Measurements from ENCODE around the gene HMX3. TPM values are rescaled to one million over a fixed set of nuclear protein-coding genes. Genes with fewer than 3 reads are reported as not detected.
A peak's percentile ranks its signal among the peaks of the same experiment; 100 is the strongest.

The HMX3 gene
- total and polyA plus RNA-seq, 2 experiments from 2014 or later: 0.35 TPM; not detected in 1

DNA sequence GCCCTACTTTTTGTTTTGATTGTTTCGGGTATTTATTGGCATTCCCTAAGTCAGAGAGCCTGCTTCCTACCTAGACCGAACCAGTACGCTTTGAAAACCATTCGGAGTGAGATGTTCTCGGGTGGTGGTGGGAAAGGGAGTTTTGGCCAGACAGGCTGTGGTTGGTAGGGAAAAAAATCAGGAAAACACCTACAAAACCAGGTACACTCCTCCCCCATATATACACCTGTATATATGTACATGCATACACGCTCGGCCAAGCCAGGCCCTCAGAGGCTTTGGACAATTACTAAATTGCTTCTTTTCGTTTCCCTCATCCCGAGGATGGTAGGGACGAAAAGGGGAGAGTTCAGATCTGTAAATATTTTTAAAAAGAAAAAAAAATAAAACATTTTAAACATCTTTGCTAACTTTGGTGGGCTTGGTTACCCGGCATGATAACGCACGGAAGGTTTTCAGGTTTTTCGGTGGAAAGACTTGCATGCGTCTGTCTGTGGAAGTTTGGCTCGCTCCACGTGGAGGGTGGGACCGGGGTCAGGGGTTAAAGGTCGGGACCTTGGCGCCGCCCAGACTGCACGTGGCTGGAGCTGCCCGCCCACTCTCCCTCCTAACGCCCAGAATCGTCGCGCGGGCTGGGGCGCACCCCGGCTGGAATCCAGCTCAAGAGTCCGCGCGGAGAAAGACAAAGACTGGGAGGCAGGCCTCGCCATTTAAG lies 14.7 kb downstream of the HMX3 start:
- Mint-ChIP-seq H3K4me1 (peaks cover 52% of the 10 kb centered on the region), H3K36me3 (ENCODE audit: low read depth) (peaks cover 24% of the 10 kb centered on the region), H3K27ac (no peak overlapping the region), H3K9me3 (peaks cover 5% of the 10 kb centered on the region; the same call in 2 of the 3 replicates), H3K4me3 (peak overlapping the region; percentile 70), H3K27me3 (ENCODE audit: insufficient read depth, low read depth, poor library complexity) (peaks cover 70% of the 10 kb centered on the region)
- Histone ChIP-seq H3K79me2 (replicated peaks; ENCODE audit: insufficient read depth) (peaks cover 11% of the 10 kb centered on the region), H3K4me1 (ENCODE audit: insufficient read depth) (peaks cover 60% of the 10 kb centered on the region), H3K36me3 (ENCODE audit: insufficient read depth) (peaks cover 3% of the 10 kb centered on the region; the same call in 1 of the 2 replicates), H3K4me2 (peak overlapping the region; percentile 83), H3K27ac (ENCODE audit: low read depth) (no peak overlapping the region), H3K9me2 (ENCODE audit: insufficient read depth) (no peaks in the 10 kb centered on the region), H2AFZ (peak overlapping the region; percentile 90; the same call in 1 of the 2 replicates), H4K20me1 (replicated peaks; ENCODE audit: insufficient read depth) (peaks cover 8% of the 10 kb centered on the region; the same call in 1 of the 2 replicates), H3K27me3 (ENCODE audit: insufficient read depth) (peaks cover 76% of the 10 kb centered on the region), H3K4me3 (peak overlapping the region; percentile 60), H3F3A (replicated peaks; ENCODE audit: low read depth) (peaks cover 39% of the 10 kb centered on the region)
- TF ChIP-seq EZH2phosphoT487 (IDR thresholded peaks at IDR 0.05; ENCODE audit: unreplicated experiment) (peak; percentile 2), EZH2 (IDR thresholded peaks at IDR 0.05; ENCODE audit: low read depth, unreplicated experiment) (peak; percentile 88)
- TF ChIP-seq, protein P1, sequence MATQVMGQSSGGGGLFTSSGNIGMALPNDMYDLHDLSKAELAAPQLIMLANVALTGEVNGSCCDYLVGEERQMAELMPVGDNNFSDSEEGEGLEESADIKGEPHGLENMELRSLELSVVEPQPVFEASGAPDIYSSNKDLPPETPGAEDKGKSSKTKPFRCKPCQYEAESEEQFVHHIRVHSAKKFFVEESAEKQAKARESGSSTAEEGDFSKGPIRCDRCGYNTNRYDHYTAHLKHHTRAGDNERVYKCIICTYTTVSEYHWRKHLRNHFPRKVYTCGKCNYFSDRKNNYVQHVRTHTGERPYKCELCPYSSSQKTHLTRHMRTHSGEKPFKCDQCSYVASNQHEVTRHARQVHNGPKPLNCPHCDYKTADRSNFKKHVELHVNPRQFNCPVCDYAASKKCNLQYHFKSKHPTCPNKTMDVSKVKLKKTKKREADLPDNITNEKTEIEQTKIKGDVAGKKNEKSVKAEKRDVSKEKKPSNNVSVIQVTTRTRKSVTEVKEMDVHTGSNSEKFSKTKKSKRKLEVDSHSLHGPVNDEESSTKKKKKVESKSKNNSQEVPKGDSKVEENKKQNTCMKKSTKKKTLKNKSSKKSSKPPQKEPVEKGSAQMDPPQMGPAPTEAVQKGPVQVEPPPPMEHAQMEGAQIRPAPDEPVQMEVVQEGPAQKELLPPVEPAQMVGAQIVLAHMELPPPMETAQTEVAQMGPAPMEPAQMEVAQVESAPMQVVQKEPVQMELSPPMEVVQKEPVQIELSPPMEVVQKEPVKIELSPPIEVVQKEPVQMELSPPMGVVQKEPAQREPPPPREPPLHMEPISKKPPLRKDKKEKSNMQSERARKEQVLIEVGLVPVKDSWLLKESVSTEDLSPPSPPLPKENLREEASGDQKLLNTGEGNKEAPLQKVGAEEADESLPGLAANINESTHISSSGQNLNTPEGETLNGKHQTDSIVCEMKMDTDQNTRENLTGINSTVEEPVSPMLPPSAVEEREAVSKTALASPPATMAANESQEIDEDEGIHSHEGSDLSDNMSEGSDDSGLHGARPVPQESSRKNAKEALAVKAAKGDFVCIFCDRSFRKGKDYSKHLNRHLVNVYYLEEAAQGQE (IDR thresholded peaks at IDR 0.05; ENCODE audit: unreplicated experiment): no peak
- no peak for DNase-seq (ENCODE audit: low spot score)
- ATAC-seq: no peak; the same call in 1 of the 3 replicates

DNA sequence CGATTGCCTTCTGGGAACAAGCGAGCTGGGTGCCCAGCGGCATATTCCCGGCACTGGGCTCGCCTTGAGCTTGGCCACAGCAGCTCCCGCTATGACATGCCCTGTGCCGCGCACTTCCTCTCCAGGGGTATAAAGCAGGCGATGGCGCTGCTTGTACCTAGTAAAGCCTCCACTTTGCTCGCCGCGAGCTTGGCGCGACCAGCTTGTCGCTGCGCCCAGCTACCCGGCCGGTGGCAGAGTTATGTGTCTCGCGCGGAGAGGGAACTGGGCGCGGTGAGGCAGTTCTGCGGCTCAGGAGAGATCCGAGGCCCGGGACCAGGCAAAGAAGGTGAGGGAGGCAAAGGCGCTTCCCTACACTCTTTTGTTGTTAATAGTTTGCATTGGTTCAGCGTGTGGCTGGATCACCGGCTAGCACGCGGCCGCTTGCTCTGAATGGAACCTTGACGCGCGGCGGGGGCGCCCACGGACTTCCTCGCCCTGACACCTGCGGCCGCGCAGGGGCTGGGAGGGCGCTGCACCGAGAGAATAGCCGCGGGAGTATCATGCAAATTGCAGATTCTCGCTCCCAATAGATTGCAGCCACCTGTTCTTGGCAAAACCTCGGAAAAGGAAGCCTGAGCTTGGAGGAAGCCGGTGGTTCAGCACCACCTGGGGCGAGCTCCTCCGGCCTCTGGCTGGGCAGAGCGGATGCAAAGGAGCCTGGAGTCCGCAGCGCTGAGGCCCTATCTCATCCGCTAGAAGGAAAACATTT lies 15.4 kb downstream of the HMX3 start:
- ATAC-seq (peak; percentile 6), DNase-seq (ENCODE audit: low spot score) (peak; percentile 89)
- H3K27ac Mint-ChIP-seq: peak overlapping the region; percentile 82
- H3K36me3 ChIP-seq (ENCODE audit: insufficient read depth): peaks cover 10% of the 10 kb centered on the region
- H3K36me3 Mint-ChIP-seq (ENCODE audit: low read depth): peaks cover 31% of the 10 kb centered on the region
- peaks cover 63% of the 10 kb centered on the region for H3K27me3 Mint-ChIP-seq (ENCODE audit: insufficient read depth, low read depth, poor library complexity)
- peaks cover 15% of the 10 kb centered on the region for H4K20me1 ChIP-seq (replicated peaks; ENCODE audit: insufficient read depth)
- 0 out of 2 replicates have a peak overlapping the region, but pooled peaks have one; percentile 29 for H3K27ac ChIP-seq (ENCODE audit: low read depth)
- H3K9me3 Mint-ChIP-seq: peaks cover 5% of the 10 kb centered on the region; the same call in 2 of the 3 replicates
- peaks cover 18% of the 10 kb centered on the region for H3K79me2 ChIP-seq (replicated peaks; ENCODE audit: insufficient read depth)
- no peaks in the 10 kb centered on the region for H3K9me2 ChIP-seq (ENCODE audit: insufficient read depth)
- H3K27me3 ChIP-seq (ENCODE audit: insufficient read depth): peaks cover 69% of the 10 kb centered on the region
- peak overlapping the region; percentile 60 for H3K4me3 ChIP-seq
- peak overlapping the region; percentile 78; the same call in 1 of the 2 replicates for H2AFZ ChIP-seq
- H3K4me1 Mint-ChIP-seq: peaks cover 51% of the 10 kb centered on the region
- H3K4me3 Mint-ChIP-seq: peak overlapping the region; percentile 70
- H3K4me2 ChIP-seq: peak overlapping the region; percentile 83
- peaks cover 33% of the 10 kb centered on the region for H3F3A ChIP-seq (replicated peaks; ENCODE audit: low read depth)
- H3K4me1 ChIP-seq (ENCODE audit: insufficient read depth): peaks cover 59% of the 10 kb centered on the region
- TF ChIP-seq, protein P2, sequence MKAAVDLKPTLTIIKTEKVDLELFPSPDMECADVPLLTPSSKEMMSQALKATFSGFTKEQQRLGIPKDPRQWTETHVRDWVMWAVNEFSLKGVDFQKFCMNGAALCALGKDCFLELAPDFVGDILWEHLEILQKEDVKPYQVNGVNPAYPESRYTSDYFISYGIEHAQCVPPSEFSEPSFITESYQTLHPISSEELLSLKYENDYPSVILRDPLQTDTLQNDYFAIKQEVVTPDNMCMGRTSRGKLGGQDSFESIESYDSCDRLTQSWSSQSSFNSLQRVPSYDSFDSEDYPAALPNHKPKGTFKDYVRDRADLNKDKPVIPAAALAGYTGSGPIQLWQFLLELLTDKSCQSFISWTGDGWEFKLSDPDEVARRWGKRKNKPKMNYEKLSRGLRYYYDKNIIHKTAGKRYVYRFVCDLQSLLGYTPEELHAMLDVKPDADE (IDR thresholded peaks at IDR 0.05): peak; percentile 39
- TF ChIP-seq, protein P3, sequence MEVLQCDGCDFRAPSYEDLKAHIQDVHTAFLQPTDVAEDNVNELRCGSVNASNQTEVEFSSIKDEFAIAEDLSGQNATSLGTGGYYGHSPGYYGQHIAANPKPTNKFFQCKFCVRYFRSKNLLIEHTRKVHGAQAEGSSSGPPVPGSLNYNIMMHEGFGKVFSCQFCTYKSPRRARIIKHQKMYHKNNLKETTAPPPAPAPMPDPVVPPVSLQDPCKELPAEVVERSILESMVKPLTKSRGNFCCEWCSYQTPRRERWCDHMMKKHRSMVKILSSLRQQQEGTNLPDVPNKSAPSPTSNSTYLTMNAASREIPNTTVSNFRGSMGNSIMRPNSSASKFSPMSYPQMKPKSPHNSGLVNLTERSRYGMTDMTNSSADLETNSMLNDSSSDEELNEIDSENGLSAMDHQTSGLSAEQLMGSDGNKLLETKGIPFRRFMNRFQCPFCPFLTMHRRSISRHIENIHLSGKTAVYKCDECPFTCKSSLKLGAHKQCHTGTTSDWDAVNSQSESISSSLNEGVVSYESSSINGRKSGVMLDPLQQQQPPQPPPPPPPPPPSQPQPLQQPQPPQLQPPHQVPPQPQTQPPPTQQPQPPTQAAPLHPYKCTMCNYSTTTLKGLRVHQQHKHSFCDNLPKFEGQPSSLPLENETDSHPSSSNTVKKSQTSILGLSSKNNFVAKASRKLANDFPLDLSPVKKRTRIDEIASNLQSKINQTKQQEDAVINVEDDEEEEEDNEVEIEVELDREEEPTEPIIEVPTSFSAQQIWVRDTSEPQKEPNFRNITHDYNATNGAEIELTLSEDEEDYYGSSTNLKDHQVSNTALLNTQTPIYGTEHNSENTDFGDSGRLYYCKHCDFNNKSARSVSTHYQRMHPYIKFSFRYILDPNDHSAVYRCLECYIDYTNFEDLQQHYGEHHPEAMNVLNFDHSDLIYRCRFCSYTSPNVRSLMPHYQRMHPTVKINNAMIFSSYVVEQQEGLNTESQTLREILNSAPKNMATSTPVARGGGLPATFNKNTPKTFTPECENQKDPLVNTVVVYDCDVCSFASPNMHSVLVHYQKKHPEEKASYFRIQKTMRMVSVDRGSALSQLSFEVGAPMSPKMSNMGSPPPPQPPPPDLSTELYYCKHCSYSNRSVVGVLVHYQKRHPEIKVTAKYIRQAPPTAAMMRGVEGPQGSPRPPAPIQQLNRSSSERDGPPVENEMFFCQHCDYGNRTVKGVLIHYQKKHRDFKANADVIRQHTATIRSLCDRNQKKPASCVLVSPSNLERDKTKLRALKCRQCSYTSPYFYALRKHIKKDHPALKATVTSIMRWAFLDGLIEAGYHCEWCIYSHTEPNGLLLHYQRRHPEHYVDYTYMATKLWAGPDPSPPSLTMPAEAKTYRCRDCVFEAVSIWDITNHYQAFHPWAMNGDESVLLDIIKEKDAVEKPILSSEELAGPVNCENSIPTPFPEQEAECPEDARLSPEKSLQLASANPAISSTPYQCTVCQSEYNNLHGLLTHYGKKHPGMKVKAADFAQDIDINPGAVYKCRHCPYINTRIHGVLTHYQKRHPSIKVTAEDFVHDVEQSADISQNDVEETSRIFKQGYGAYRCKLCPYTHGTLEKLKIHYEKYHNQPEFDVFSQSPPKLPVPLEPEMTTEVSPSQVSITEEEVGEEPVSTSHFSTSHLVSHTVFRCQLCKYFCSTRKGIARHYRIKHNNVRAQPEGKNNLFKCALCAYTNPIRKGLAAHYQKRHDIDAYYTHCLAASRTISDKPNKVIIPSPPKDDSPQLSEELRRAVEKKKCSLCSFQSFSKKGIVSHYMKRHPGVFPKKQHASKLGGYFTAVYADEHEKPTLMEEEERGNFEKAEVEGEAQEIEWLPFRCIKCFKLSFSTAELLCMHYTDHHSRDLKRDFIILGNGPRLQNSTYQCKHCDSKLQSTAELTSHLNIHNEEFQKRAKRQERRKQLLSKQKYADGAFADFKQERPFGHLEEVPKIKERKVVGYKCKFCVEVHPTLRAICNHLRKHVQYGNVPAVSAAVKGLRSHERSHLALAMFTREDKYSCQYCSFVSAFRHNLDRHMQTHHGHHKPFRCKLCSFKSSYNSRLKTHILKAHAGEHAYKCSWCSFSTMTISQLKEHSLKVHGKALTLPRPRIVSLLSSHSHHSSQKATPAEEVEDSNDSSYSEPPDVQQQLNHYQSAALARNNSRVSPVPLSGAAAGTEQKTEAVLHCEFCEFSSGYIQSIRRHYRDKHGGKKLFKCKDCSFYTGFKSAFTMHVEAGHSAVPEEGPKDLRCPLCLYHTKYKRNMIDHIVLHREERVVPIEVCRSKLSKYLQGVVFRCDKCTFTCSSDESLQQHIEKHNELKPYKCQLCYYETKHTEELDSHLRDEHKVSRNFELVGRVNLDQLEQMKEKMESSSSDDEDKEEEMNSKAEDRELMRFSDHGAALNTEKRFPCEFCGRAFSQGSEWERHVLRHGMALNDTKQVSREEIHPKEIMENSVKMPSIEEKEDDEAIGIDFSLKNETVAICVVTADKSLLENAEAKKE (CRISPR knock-in tag; IDR thresholded peaks at IDR 0.05): no peak
- TF ChIP-seq EZH2 (IDR thresholded peaks at IDR 0.05; ENCODE audit: low read depth, unreplicated experiment): no peak
- no peak for TF ChIP-seq ZNF331 (CRISPR knock-in tag; IDR thresholded peaks at IDR 0.05; ENCODE audit: low read depth)

Data from GM23338 (cell line).